Cortex of kidney (tissue), 1 donor: ENCODE measurements around the gene EZR.
"Not testable (repeated sequence)": the region's sequence is repeated elsewhere in the genome, so short reads cannot be mapped to it uniquely, and the experiment has no call there.

ENCODE experiments used
- DNase-seq: peaks from one replicate; lab custom pipeline; 2025; lab: John Stamatoyannopoulos, UW

The EZR gene

DNA sequence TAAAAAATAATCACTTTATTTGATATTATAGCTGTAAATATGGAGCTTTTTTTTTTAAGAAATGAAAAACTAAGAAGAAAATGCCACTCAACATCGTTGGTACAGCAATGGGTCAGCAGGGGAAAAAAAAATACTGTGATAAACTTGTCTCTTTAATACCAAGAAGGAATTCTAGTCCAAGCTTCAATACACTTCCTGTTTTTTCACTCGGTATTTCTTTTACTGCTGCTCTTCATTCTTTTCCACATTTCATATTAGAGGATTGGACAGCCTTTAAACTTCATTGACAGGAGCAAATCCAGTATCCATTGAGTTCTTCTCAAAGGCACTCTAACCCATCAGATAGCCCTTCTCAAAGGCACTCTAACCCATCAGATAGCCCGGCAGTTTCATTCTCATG, 22.2 kb upstream of the EZR start:
- no peak for DNase-seq

DNA sequence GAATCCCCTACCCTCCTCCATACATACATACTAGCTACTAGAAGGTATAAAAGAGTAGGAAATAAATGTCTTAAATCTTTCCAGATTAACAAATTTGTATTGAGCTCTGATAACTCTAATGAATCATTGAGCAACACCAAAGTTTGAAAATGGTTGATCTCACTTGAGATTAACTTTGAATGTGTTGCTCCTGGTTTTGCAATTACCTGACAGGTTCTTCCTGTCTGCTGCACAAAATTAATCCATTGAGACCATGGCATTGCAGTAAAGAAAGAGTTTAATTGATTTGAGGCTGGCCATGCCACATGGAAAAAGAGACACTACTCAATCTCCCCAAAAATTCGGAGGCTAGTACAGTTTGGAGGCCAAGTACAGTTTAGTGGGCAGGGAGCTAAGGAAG, 21.3 kb upstream of the EZR start:
- no peak for DNase-seq

DNA sequence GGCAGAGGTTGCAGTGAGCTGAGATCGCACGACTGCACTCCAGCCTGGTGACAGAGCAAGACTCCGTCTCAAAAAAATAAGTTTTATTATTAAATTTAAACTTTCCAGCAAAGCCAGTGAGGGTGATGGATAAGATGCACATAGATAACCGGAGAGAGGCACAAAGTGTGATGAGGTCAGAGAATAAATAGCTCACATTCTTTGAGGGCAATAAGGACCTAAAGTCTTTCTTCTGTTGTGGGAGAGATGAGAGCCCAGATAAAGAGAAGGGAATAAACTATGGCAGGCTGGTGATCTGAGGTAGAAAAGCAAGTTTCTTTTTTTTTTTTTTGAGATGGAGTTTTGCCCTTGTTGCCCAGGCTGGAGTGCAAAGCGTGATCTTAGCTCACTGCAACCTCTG, 20.6 kb upstream of the EZR start:
- no peak for DNase-seq

DNA sequence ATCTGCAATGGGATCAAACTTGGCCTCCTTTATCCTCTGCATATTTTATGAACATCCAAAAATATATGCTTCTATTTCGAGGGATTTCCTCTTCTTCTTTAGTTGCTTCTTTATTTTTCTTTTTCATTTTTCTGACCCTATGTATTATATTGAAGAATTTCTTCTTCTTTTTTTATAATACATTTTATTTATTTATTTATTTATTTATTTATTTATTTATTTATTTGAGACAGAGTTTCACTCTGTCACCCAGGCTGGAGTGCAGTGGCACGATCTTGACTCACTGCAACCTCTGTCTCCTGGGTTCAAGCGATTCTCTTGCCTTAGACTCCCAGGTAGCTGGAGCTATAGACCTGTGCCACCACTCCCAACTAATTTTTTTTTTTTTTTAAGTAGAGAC, 19.6 kb upstream of the EZR start:
- DNase-seq: not testable (repeated sequence)

DNA sequence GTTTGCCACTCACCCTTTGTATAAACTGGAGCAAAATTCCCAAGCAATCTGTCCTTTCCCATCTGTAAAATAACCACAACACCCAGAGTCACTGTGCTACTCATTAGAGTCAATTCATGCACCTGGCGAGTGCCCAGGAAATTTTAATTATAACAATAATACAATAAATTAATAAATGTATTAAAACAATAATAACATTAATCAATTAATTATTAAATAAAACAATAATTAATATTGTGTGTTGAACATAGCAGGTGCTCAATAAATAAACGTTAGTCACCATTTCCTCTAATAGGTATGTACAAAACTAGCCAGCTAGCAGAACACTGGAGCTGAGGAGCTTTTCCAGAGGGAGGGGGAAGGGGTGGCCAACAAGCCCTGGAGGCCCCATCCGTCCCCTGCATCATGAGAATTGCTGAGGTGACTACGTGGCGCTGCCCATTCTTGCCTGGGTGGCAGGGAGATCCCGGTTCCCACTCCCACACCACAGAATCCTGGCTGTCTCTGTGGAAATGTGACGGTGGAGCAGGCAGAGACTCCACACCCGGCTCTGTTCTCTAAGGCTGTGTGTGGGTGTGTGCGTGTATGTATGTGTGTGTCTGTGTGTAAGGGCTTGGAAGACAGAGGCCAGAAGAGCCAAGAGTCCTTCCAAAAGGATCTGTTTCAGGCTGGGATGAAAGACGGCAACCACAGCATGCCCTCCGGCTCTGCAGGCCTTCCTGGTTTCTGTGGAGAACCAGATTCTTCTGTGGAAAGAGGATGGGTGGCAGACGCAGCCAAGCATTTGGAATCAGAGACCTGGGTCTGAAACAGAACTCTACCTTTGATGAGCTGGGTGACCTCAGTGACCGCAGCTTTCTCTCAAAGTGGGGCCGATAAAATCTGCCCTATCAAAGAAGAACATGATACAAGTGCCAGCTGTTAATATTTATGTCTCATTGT, 18.8 kb upstream of the EZR start:
- no peak for DNase-seq

DNA sequence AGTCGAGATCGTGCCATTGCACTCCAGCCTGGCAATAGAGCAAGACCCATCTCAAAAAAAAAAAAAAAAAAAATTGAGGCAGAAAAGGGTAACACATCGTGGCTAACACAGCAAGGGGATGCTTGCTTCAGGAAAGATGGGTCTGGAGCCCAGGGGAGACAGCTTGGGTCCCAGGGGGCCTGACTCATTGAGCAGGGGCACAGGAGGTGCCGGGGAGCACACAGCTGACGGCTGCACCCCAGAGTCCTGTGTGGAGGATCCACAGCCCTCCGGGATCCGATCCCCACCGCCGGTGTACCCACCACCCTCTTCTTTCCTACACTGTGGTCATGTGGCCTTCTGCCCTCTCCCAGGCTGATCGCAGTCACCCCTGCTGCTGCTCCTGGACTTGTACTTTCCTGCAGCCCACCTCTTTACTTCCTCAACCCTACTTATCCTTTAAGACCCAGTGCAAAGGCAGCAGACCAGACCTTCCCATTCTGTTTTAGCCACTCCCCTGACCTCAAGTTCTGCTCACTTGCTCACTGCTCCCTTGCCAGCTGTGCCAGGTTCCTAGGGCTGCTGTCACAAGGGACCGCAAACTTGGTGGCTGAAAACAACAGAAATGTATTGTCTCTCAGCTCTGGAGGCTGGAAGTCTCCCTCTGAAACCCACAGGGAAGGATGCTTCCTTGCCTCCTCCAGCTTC, 17.6 kb upstream of the EZR start:
- DNase-seq: no peak

DNA sequence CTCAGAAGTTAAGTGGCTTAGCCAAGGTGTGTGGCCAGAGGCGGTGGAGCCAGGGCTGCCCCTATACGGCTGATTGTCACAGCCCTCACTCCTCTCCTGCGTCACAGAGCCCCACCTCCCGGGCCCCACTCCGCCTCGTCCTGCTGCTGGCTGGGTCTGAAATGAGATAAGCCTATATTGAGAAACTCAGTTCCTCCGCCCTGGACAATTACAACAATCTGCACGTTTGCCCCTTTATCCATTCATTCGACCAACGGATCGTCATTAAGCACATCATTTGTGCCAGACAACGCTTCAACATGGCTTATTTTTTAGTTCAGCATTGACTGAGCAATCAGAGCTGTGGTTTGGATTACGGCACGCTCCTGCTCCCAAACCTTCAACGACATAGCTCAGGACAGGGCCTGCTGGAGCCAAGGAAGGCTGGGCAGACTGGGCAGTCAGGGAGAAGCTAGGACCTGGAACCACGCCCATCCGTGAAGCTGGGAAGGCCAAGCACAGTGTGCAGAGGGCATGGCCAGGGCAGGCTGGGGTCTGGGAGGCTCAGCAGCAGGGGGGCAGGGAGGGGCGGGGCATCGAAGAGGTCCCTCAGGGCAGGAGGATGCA, 16.6 kb upstream of the EZR start:
- no peak for DNase-seq

DNA sequence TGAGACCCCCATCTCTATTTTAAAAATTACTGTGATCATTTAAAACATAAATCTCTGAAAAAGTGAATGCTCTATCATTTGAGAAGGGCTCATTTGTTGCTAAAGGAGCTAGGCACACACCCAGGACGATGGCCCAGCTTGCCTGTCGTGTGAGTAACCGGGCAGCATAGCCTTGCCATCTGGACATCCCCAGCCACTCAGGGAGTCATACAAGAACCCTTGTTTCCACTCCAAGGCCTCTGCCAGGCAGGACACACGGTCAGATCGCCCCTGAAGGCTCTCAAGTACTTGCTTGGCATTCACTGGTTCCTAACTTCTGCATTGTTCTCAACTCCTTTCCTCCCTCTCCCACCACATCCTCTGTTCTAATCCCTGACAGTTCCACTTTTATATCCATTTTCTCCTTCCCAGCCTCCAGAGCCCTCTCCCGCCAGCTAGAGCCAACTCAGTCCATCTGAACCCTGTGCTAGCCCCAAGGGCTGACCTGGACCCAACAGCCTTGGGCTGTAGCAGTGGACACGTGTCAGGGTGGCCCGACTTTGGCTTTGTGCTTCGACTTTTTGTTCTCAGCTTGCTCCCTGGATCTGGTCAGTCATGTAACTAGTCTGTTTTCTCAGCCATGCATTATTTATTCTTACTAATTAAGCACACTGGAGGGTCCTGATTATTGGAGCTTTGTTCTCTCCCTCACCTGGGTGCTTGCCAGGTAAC, 15.7 kb upstream of the EZR start:
- DNase-seq: no peak

DNA sequence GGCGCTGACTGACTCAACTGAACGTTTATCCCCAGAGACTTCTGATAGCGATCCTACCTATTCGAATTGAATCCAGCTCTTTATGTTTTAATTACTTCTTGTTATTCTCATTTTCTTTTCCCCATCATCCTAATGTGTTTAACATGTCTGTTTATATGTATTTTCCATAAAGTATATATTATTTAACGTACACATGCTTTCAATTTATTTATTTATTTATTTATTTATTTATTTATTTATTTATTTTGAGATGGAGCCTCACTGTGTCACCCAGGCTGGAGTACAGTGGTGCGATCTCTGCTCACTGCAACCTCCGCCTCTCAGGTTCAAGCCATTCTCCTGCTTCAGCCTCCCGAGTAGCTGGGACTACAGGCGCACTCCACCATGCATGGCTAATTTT, 13.6 kb upstream of the EZR start:
- DNase-seq: not testable (repeated sequence)

DNA sequence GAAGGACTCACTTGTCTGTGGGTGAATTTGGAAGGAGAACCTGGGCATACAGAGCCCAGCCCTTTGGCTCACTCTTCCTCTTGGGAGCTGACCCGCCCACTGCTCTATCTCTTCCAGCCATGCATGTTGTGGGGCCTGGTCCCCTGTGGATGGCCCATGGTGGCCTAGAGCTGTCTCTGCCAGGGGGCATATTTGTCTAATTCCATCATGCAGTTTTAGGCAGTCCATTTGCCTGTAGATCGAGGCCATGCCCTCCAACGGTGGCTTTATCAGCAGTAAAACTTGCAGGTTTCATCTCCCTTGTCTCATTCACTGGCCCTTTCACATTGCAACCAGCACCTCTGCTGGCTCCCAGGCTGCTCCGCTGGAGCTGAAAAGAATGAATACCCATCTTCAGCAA, 12.9 kb upstream of the EZR start:
- DNase-seq: no peak

DNA sequence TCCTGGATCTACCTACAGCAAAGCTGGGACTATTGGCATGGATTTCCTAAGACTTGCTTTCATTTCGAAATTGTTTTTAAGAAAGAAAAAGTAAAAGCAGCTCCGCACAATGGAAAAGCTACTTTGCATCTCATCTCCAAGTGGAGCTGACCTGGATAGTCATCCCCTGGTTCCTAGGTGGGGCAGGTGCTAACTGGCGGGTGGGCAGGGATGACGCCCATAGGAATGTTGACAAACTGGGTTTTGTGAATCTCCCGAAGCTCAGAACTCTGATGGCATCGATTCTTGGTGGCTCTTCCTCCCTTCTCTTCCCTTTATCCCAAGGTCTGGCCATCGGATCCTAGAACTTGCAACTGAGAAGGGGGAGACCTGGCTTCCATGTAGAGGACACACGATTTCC, 12.4 kb upstream of the EZR start:
- no peak for DNase-seq

DNA sequence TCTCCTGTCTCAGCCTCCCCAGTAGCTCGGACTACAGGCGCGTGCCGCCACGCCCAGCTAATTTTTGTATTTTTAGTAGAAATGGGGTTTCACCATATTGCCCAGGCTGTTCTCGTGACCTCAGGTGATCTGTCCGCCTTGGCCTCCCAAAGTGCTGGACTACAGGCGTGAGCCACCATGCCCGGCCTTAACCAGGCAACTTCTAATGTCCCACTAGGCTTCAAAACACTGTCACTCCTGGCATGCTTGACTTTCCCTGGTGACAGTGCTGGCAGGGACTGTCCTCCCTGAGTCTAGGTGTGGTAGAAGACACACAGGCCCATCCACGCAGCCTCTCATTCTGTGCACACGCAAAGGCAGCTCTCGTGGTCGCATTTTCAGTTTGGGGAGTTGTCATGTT, 11.6 kb upstream of the EZR start:
- DNase-seq: no peak

DNA sequence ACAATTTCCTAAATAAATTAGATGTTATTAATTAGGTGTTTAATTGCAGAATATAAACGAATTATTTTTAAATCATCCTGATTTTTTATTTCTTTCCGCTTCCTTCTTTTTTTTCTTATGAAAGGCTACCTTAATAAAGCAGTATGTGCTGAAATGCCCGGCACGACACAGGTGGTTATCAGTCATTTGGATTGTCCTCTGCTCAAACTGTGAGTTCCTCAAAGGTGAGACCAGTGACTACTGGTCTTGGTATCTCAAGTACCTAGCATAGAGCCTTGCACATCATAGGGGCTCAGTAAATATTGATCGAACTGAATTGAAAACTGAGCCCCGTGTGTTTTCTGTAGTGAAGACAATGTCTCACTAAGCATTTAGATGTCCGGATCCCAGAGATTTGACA, 9.6 kb upstream of the EZR start:
- DNase-seq: no peak

DNA sequence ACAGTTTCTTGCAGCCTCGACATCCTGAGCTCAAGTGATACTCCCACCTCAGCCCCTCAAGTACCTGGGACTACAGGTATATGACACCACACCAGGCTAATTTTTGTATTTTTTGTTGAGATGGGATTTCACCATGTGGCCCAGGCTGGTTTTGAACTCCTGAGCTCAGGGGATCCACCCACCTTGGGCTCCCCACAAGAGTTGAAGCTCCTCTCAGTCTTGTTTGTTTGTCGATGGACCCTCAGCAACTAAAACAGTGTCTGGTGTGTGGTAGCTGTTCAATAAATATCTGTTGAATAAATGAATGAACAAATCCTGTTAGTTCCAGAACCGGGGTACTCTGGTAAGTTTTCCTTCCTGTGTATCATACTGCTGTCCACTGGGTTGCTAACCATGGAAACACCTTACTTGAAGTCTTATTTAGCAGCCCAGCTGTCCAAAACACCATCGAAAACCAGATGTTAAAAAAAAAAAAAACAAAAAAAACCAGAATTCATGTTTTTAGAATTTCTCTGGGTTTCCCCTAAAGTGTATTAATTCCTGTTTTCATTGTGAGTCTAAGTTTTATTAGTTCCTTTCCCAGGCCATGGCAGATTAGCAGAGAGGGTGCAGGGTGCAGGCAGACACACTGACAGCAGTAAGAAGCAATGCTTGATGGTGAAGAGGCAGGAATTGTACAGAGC, 7.8 kb upstream of the EZR start:
- no peak for DNase-seq

DNA sequence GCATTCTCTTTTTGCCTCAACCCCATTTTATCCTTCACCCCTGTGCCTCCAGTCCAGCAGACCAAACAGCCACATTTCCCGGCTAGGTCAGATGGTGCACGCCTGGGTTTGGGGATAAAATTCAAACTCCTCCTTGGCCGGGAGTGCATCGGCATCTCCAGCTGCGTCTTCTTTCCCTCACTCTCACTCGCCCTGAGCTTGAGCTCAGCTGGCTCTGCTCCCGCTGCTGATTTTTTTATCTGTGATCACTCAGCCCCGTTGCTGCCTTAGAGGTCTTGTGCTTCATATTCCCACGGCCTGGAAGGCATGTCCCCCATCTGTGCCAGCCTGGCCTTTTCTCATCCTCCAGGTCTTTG, 6.8 kb upstream of the EZR start:
- no peak for DNase-seq

DNA sequence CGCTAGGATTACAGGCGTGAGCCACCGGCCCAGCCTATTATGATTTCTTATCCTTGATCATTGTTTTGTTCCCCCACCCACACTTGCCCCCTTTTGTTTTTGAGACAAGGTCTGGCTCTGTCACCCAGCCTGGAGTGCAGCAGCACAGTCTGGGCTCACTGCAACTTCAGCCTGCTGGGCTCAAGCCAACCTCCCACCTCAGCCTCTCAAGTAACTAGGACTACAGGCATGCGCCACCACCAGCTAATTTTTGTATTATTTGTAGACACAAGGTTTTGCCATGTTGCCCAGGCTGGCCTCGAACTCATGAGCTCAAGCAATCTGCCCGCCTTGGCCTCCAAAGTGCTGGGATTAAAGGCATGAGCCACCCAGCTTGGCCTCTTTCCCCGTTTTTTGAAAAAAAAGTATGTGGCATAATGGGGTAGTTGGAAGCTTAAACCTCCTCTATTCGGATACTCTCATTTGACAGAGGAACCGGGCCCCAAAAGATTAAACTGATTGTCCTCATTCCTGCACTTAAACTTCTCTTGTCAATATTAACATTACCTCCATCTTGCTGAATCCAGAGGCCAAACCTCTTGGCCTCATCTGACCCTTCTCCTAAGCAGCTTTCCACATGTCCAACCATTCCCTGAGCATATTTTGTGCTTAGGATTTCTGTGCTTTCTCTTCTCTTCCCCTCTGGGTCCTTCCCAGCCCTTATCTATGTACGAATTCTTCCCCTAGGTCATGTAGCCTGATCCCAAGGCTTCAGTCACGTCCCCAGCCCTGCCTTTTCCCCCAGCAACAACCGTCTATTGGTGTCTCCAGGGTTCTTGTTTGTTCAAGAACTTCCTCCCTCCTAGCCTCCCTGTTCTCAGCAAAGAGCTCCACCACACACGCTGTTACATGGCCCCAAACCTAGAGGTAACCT, 6.1 kb upstream of the EZR start:
- DNase-seq: no peak

DNA sequence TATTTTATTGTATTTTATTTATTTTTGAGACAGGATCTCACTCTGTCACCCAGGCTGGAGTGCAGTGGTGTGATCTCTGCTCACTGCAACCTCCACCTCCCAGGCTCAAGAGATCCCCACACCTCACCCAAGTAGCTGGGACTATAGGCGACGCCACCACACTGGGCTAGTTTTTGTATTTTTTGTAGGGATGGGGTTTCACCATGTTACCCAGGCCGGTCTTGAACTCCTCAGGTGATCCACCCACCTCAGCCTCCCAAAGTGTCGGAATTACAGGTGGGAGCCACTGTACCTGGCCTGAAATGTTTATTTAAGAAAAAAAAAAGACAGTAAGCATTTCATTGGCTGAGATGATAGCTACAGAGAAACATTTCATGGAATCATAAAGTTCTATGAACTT, 4.4 kb upstream of the EZR start:
- DNase-seq: not testable (repeated sequence)

DNA sequence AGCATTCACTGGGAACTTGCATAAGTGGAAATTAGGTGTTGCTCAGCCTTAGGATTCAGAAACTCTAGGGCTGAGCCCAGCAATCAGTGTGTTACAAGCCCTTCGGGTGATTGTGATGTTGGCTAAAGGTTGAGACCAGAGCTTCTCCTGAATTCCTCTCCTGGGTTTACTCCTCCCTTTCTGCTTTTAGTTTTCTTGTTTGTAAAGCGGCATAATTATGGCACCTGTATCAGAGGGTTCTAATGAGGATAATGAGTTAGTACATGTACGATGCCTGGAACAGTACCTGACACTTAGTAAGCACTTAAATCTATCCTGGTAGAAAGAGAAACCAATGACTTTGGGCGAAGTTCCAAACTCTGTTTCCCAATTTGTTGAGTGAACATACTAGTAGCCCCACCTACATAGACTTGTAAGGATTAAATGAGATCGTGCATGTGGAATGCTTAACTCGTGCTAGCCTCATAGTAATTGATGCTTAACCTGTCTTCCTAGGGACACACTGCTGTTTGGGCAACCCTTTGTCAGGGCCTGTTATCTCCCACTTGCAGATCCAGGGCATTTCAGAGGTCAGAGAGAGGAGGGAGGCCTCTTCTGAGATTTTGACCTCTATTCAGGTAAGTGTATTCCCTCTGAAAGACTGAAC, 932 bp upstream of the EZR start:
- no peak for DNase-seq

DNA sequence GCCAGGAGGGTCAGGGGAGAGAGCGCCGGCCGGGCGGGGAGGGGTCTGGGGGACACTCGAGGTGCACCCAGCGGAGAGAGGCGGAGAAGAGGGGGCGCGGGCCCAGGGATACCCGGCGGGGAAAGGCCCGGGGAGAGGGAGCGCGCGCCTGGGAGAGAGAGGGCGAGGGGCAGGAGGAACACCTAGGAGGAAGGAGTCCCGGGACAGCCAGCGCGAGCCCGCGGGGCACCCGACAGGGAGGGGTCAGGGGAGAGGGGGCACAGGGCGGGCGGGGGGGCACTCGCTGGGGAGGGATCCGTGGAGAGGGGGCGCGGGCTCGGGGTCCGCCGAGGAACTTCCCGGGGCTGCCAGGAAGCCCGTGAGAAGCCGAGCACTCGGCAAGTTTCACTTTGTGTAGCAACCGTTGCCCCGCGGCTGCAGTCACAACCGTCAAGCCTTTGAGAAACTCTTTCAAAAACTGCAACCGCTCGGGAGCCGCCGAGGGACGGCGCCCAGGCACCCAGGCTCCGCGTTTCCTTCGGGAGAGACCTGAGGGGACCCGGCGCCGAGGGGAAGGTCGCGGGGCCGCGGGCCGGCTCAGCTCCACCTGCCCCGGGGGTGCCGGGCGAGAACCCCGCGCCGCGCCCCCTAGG, 471 bp downstream of the EZR start:
- no peak for DNase-seq
